DMS79 (cell line): ENCODE results near the gene CNTNAP2.
"Not testable (repeated sequence)": the region's sequence is repeated elsewhere in the genome, so short reads cannot be mapped to it uniquely, and the experiment has no call there.

Source experiments
- DNase-seq: peaks from one replicate; lab custom pipeline; 2025; lab: John Stamatoyannopoulos, UW

CNTNAP2 gene

GRCh38 chr7:148304083-148304335 lies 2187.4 kb downstream of the CNTNAP2 start:
- DNase-seq, result no peak

DNA sequence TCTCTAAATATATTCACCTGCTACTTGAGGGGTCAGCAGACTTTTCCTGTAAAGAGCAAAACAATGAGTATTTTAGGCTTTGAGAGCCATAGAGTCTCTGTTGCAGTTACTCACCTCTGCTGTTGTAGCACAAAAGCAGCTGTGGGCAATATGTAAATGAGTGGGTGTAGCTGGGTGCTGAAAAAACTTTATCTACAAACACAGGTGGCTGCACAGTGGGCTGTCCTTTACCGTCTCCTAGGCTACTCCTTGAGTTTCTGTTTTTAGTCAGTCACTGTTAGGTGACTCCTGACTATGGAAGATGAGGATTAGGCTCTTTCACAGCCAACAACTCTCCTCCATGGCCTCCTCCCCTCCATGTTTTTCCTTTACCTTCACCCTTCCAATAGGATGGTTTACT lies 2187.9 kb downstream of the CNTNAP2 start:
- DNase-seq, result no peak

- no peak for DNase-seq
Measured at GRCh38 chr7:148306759-148307158, 2190.2 kb downstream of the CNTNAP2 start.

GRCh38 chr7:148318102-148318811 lies 2201.7 kb downstream of the CNTNAP2 start:
- DNase-seq, result no peak

GRCh38 chr7:148318838-148319237 lies 2202.2 kb downstream of the CNTNAP2 start:
- no peak for DNase-seq

GRCh38 chr7:148319316-148319808 lies 2202.8 kb downstream of the CNTNAP2 start:
- DNase-seq, result no peak

- no peak for DNase-seq
Measured at GRCh38 chr7:148325208-148325607, 2208.6 kb downstream of the CNTNAP2 start.

GRCh38 chr7:148327379-148327778 lies 2210.8 kb downstream of the CNTNAP2 start:
- DNase-seq, result no peak

DNA sequence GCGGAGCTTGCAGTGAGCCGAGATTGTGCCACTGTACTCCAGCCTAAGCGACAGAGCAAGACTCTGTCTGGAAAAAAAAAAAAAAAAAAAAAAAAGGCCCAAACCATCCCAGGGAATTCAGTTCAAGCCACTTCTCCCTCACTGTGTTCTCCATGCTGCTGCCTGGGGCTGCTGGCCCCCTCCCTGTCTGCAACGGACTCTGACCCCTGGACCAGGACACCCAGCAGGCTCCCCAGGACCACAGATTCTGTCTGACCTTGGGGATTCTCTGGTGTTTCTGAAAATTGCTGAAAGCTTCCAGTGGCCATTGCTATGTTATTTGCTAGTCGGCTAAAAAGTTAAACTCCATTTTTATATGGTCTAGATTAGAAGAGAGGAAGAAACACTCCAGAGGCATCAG lies 2212.3 kb downstream of the CNTNAP2 start:
- no peak for DNase-seq

DNA sequence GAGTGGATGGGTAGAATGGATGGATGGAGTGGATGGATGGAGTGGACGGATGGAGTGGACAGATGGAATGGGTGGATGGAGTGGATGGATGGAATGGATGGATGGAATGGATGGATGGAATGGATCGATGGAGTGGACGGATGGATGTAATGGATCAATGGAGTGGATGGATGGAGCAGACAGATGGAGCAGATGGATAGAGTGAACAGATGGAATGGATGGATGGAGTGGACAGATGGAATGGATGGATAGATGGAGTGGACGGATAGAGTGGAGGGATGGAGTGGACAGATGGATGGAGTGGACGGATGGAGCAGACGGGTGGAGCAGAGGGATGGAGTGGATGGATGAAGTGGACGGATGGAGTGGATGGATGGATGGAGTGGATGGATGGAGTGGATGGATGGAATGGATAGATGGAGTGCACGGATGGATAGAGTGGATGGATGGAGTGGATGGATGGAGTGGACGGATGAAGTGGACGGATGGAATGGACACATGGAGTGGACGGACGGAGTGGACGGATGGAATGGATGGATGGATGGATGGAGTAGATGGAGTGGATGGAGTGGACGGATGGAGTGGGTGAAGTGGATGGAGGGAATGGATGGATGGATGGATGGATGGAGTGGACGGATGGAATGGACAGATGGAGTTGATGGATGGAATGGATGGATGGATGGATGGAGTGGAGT lies 2213.7 kb downstream of the CNTNAP2 start:
- DNase-seq, result no peak

GRCh38 chr7:148330822-148331221 lies 2214.2 kb downstream of the CNTNAP2 start:
- no peak for DNase-seq

DNA sequence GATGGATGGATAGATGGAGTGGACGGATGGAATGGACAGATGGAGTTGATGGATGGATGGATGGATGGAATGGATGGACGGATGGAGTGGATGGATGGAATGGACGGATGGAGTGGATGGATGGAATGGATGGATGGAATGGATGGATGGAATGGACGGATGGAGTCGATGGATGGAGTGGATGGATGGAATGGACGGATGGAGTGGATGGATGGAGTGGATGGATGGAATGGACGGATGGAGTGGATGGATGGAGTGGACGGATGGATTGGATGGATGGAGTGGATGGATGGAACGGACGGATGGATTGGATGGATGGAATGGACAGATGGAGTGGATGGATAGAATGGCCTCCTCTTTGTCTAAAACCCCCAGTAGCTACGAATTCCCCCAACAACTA lies 2214.9 kb downstream of the CNTNAP2 start:
- DNase-seq, result not testable (repeated sequence)

DNA sequence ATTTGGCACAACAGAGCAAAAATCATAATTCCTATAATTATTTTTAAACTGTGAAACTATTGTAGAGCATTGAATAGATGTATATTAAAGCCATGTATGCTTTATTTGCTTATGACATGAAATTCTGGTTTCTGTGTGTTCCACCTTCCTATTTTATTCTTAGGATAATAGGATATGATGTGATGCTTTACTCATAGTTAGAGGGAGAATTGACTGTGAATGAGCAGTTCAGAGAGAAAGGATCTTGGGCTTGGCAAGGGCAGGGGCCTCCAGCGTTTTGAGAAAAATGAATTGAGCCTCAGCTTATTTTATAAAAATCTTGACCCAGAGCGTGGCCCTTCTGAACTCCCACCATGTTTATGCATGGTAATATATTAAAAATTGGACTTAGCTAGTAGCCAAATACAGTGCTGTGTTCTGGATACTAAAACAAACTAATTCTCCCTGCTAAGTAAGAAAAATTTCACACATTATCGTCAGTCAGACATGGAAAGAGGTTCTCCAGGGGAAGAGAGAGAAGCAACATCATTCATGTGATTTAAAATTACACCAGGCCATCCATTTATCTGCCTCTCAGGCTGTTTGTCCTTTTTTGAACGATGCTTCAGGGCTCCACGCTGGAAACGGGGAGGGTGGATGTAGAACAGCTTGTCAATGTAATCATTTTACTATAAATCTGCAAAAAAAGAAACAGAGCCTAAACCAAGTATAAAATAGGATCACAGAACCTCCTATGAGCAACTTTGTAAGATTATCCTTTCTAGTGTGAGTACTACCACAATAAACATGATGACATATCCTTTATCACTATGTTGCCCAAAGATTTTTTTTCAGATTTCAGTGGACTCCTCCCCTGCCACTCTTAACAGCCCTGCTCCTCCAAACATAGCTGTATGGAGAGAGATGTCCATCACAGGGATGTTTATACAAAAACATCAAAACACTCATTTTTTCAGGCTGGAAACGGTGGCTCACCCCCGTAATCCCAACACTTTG lies 2215.9 kb downstream of the CNTNAP2 start:
- no peak for DNase-seq

DNA sequence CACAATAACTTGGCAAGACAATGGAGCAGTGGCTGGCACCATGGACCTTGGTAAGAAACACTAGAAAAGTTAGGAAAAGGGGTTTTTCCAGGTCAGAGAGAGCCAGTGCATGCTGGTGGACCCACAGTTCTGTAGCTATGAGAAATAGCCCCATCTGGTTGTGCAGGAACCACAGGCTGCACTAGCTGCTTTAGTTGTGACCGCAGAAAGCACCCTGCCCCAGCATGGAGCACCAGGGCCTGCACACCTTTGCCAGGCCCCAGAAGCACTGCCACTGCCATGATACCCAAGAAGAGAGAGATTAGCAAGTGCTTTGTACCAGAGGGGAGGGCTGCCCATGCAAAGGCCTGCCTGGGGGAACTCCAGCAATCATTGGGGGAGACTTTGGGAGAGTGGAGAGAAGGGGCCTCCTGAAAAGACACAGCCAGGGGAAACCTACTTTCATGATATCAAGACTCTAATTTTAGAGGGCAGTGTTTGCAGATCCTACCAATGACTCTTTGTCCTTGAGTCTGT lies 2217.9 kb downstream of the CNTNAP2 start:
- DNase-seq, result no peak

DNA sequence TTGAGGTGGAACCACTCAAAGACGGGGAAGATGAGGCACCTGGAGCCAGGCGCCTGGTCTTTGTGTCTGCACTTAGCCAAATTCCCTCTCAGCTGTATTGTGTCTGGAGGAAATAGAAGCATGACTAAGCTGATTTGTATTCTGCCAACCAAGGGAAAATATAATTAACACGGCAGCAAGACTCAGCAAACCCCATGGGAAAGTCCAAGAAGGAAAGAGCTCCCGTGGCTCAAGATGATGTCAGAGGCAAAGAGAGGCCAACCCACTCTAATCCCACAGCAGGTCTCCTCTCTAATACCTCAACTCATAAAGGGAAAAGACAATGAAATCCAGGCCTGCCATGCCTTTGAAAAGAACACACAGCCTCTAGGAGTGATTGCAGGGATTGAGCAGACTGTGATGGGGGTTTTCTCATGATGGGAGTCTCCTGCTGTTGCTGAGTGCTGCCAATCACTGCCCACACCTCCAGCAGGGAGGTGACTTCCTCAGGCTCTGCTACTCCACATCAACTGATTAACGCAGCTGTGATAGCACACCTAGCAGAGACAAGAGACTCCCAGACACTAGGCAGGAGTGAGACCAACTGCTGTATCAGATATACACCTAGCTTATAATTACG lies 2218.5 kb downstream of the CNTNAP2 start:
- no peak for DNase-seq

DNA sequence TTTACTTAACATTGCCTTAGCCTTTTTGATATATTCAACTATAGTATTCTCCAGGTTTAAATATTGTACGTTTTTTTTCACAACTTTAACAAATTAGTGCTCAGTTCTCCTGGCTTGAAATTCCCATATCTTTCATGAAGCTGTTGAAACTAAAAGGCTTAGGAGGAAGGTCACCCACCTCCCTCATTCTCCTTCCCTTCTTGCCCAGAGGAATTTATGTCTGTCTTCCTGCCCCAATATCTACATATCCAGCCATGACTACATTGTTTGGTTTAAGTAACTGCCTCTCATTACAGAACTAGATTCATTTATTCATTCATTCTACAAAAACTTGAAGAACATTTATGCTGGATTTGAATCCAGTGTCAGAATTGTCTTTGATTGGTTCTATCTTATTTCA lies 2219.2 kb downstream of the CNTNAP2 start:
- DNase-seq, result no peak

- no peak for DNase-seq
Measured at GRCh38 chr7:148336411-148336810, 2219.8 kb downstream of the CNTNAP2 start.

- no peak for DNase-seq
Measured at GRCh38 chr7:148337246-148337965, 2220.8 kb downstream of the CNTNAP2 start.

GRCh38 chr7:148337995-148338747 lies 2221.6 kb downstream of the CNTNAP2 start:
- no peak for DNase-seq
